Tibial nerve (tissue), 4 donors: ENCODE measurements around the gene FTCD.

Source experiments
- CTCF ChIP-seq, 5 experiments: fragments of 200-600 bp in 3 of 5; fragments of 450-650 bp in 2 of 5; sonication (generic) in 3 of 5; IDR thresholded peaks; one replicate each; pipeline ENCODE4 v1.5.1; 2016 to 2019; ENCODE audit warnings: antibody characterized with exemption in 5 of 5, mild to moderate bottlenecking in 3 of 5, moderate library complexity in 2 of 5
- EP300 ChIP-seq, 2 donors: sonication (generic); formaldehyde crosslinking; IDR thresholded peaks; one replicate each; pipeline ENCODE4 v1.6.1; 2017; ENCODE audit warnings: antibody characterized with exemption in 2 of 2, mild to moderate bottlenecking in 1 of 2
- POLR2A ChIP-seq, 2 donors: fragments of 450-650 bp; IDR thresholded peaks; one replicate each; pipeline ENCODE4 v1.6.1; 2017; ENCODE audit warnings: antibody characterized with exemption in 2 of 2, mild to moderate bottlenecking in 2 of 2, moderate library complexity in 2 of 2

GRCh38 chr21:46113497-46114176, 41.7 kb downstream of the FTCD start:
- TF ChIP-seq CTCF (IDR thresholded peaks at IDR 0.05) (no peak), POLR2A (IDR thresholded peaks at IDR 0.05) (no peak), EP300 (IDR thresholded peaks at IDR 0.05) (no peak)
